ENCODE data around the gene RGS16. TPM values are rescaled to one million over a fixed set of nuclear protein-coding genes. Genes with fewer than 3 reads are reported as not detected.

Gene RGS16
- total and polyA plus RNA-seq, 2 experiments from 2014 or later = 0.11 to 0.41 TPM

- Histone ChIP-seq H4K20me1 (ENCODE audit: insufficient read depth) (no peaks in the 10 kb centered on the region), H3K9me3 (ENCODE audit: low read depth) (no peaks in the 10 kb centered on the region), H3K4me1 (ENCODE audit: insufficient read depth) (peaks cover 7% of the 10 kb centered on the region), H3K4me2 (ENCODE audit: unreplicated experiment) (no peak overlapping the region), H2AFZ (no peak overlapping the region), H3K27ac (no peak overlapping the region), H3F3A (ENCODE audit: insufficient read depth) (no peaks in the 10 kb centered on the region), H3K79me2 (ENCODE audit: insufficient read depth) (no peaks in the 10 kb centered on the region), H3K27me3 (replicated peaks; ENCODE audit: insufficient read depth) (no peaks in the 10 kb centered on the region), H3K9me2 (ENCODE audit: insufficient read depth) (no peaks in the 10 kb centered on the region), H3K4me3 (no peak overlapping the region), H3K36me3 (ENCODE audit: low read depth) (no peaks in the 10 kb centered on the region), H3K9ac (no peak overlapping the region)
- WGBS, 2 experiments (ENCODE audit: low coverage in 1 of 2, low lambda C conversion rate in 2 of 2, missing lambda C conversion rate in 2 of 2) = 55 to 57% methylated on average over 2 of the region's 2 CpGs
- DNase-seq = no peak
- in situ Hi-C loops (cut with MboI) = no loop called here
- TF ChIP-seq EZH2phosphoT487 (IDR thresholded peaks at IDR 0.05; ENCODE audit: insufficient read depth, low read depth) = no peak
Observed at GRCh38 chr1:182629080-182629479, 24.9 kb upstream of the RGS16 start.

- TF ChIP-seq EZH2phosphoT487 (IDR thresholded peaks at IDR 0.05; ENCODE audit: insufficient read depth, low read depth) (no peak), EZH2 (IDR thresholded peaks at IDR 0.05; ENCODE audit: insufficient read depth, poor library complexity, severe bottlenecking) (no peak)
- H3K27me3 ChIP-seq (replicated peaks; ENCODE audit: insufficient read depth) = no peaks in the 10 kb centered on the region
- H2AFZ ChIP-seq = no peak overlapping the region
- no peak overlapping the region for H3K4me2 ChIP-seq (ENCODE audit: unreplicated experiment)
- H4K20me1 ChIP-seq (ENCODE audit: insufficient read depth) = no peaks in the 10 kb centered on the region
- DNase-seq = no peak
- WGBS, 2 experiments (ENCODE audit: low coverage in 1 of 2, low lambda C conversion rate in 2 of 2, missing lambda C conversion rate in 2 of 2) = 94 to 100% methylated on average over 1 of the region's 1 CpG
- no peaks in the 10 kb centered on the region for H3K36me3 ChIP-seq (ENCODE audit: low read depth)
- in situ Hi-C loops (cut with MboI) = no loop called here
- no peak overlapping the region for H3K27ac ChIP-seq
- H3K4me3 ChIP-seq = no peak overlapping the region
- no peaks in the 10 kb centered on the region for H3F3A ChIP-seq (ENCODE audit: insufficient read depth)
- H3K9me3 ChIP-seq (ENCODE audit: low read depth) = no peaks in the 10 kb centered on the region
- no peaks in the 10 kb centered on the region for H3K79me2 ChIP-seq (ENCODE audit: insufficient read depth)
- no peaks in the 10 kb centered on the region for H3K9me2 ChIP-seq (ENCODE audit: insufficient read depth)
- H3K9ac ChIP-seq = no peak overlapping the region
- H3K4me1 ChIP-seq (ENCODE audit: insufficient read depth) = peaks cover 7% of the 10 kb centered on the region
Observed at GRCh38 chr1:182628657-182629056, 24.5 kb upstream of the RGS16 start.

- Histone ChIP-seq H3F3A (ENCODE audit: insufficient read depth) (no peaks in the 10 kb centered on the region), H3K4me2 (ENCODE audit: unreplicated experiment) (no peak overlapping the region), H3K9me2 (ENCODE audit: insufficient read depth) (no peaks in the 10 kb centered on the region), H3K27me3 (replicated peaks; ENCODE audit: insufficient read depth) (no peaks in the 10 kb centered on the region), H3K9ac (no peak overlapping the region), H3K4me1 (ENCODE audit: insufficient read depth) (peaks cover 12% of the 10 kb centered on the region), H3K27ac (no peak overlapping the region), H3K4me3 (no peak overlapping the region), H3K36me3 (ENCODE audit: low read depth) (no peaks in the 10 kb centered on the region), H3K79me2 (ENCODE audit: insufficient read depth) (no peaks in the 10 kb centered on the region), H3K9me3 (ENCODE audit: low read depth) (no peaks in the 10 kb centered on the region), H4K20me1 (ENCODE audit: insufficient read depth) (no peaks in the 10 kb centered on the region), H2AFZ (no peak overlapping the region)
- WGBS, 2 experiments (ENCODE audit: low coverage in 1 of 2, low lambda C conversion rate in 2 of 2, missing lambda C conversion rate in 2 of 2) = 91 to 96% methylated on average over 2 of the region's 2 CpGs
- in situ Hi-C loops (cut with MboI) = no loop called here
- DNase-seq = no peak
- TF ChIP-seq EZH2phosphoT487 (IDR thresholded peaks at IDR 0.05; ENCODE audit: insufficient read depth, low read depth) = no peak
Observed at GRCh38 chr1:182627622-182628021, 23.4 kb upstream of the RGS16 start.

- peaks cover 12% of the 10 kb centered on the region for H3K4me1 ChIP-seq (ENCODE audit: insufficient read depth)
- H2AFZ ChIP-seq = no peak overlapping the region
- no peaks in the 10 kb centered on the region for H3F3A ChIP-seq (ENCODE audit: insufficient read depth)
- H3K4me2 ChIP-seq (ENCODE audit: unreplicated experiment) = no peak overlapping the region
- no peak overlapping the region for H3K9ac ChIP-seq
- in situ Hi-C loops (cut with MboI) = no loop called here
- TF ChIP-seq EZH2phosphoT487 (IDR thresholded peaks at IDR 0.05; ENCODE audit: insufficient read depth, low read depth) (no peak), EZH2 (IDR thresholded peaks at IDR 0.05; ENCODE audit: insufficient read depth, poor library complexity, severe bottlenecking) (no peak)
- H3K36me3 ChIP-seq (ENCODE audit: low read depth) = no peaks in the 10 kb centered on the region
- no peak overlapping the region for H3K4me3 ChIP-seq
- no peaks in the 10 kb centered on the region for H3K9me2 ChIP-seq (ENCODE audit: insufficient read depth)
- no peaks in the 10 kb centered on the region for H4K20me1 ChIP-seq (ENCODE audit: insufficient read depth)
- no peak overlapping the region for H3K27ac ChIP-seq
- H3K27me3 ChIP-seq (replicated peaks; ENCODE audit: insufficient read depth) = no peaks in the 10 kb centered on the region
- 26 to 31% methylated on average over 1 of the region's 1 CpG for WGBS, 2 experiments (ENCODE audit: low coverage in 1 of 2, low lambda C conversion rate in 2 of 2, missing lambda C conversion rate in 2 of 2)
- no peak for DNase-seq
- H3K79me2 ChIP-seq (ENCODE audit: insufficient read depth) = no peaks in the 10 kb centered on the region
- H3K9me3 ChIP-seq (ENCODE audit: low read depth) = no peaks in the 10 kb centered on the region
Observed at GRCh38 chr1:182626527-182626926, 22.3 kb upstream of the RGS16 start.
